WTC11 (cell line): ENCODE measurements around the gene MTA1. TPM values are rescaled to one million over a fixed set of nuclear protein-coding genes. Genes with fewer than 3 reads are reported as not detected.

ENCODE experiments used
- ATAC-seq: fragments of 200-7000 bp; cut with Tn5 transposase; 2 replicates; pipeline ENCODE4 v1.10.0; 2021; ENCODE audit warnings: mild to moderate bottlenecking, moderate library complexity
- CTCF ChIA-PET: fragments of 300-600 bp; sonication (Branson Sonifier 250); formaldehyde crosslinking; loops from one replicate; lab custom pipeline; 2021; ENCODE audit warnings: antibody characterized with exemption; lab: Charles Lee
- POLR2A ChIA-PET: fragments of 350-600 bp; sonication (Branson Sonifier 250); formaldehyde crosslinking; loops from one replicate; lab custom pipeline; 2021; ENCODE audit warnings: antibody characterized with exemption; lab: Charles Lee
- DNase-seq: peaks from one replicate; pipeline ENCODE4 v3.0.0; 2021; ENCODE audit warnings: low spot score
- H3K27ac Mint-ChIP-seq: 2 replicates; pipeline ENCODE4 v1.8.0; 2021; ENCODE audit warnings: mixed read lengths
- H3K27me3 Mint-ChIP-seq: 2 replicates; pipeline ENCODE4 v1.8.0; 2021; ENCODE audit warnings: low read depth, mild to moderate bottlenecking, moderate library complexity, mixed read lengths
- H3K36me3 Mint-ChIP-seq: 2 replicates; pipeline ENCODE4 v1.8.0; 2021; ENCODE audit warnings: mixed read lengths
- H3K4me1 Mint-ChIP-seq: 2 replicates; pipeline ENCODE4 v1.8.0; 2022; ENCODE audit warnings: mixed read lengths
- H3K4me3 Mint-ChIP-seq: 2 replicates; pipeline ENCODE4 v1.8.0; 2021; ENCODE audit warnings: mild to moderate bottlenecking, moderate library complexity, mixed read lengths
- H3K9me3 Mint-ChIP-seq: 2 replicates; pipeline ENCODE4 v1.8.0; 2021; ENCODE audit warnings: mixed read lengths
- CREB1 ChIP-seq: sonication (generic); formaldehyde crosslinking; IDR thresholded peaks from 2 replicates; pipeline ENCODE4 v1.8.0; 2023; ENCODE audit warnings: mild to moderate bottlenecking, missing genetic modification reagents
- ELF4 ChIP-seq: sonication (generic); formaldehyde crosslinking; IDR thresholded peaks from 2 replicates; pipeline ENCODE4 v1.8.1; 2022; ENCODE audit warnings: low read depth, mild to moderate bottlenecking, moderate library complexity, missing genetic modification reagents
- ESRRA ChIP-seq: sonication (generic); formaldehyde crosslinking; IDR thresholded peaks from 2 replicates; pipeline ENCODE4 v1.8.1; 2022; ENCODE audit warnings: mild to moderate bottlenecking, missing genetic modification reagents, borderline replicate concordance
- FOXJ3 ChIP-seq: sonication (generic); formaldehyde crosslinking; IDR thresholded peaks from 2 replicates; pipeline ENCODE4 v1.9.0; 2021; ENCODE audit warnings: missing genetic modification reagents, mild to moderate bottlenecking, borderline replicate concordance
- MXD4 ChIP-seq: fragments of 250-450 bp; sonication (Bioruptor Pico); IDR thresholded peaks from 2 replicates; pipeline ENCODE4 v1.8.0; 2021; ENCODE audit warnings: mild to moderate bottlenecking, moderate library complexity, borderline replicate concordance
- NR2C2 ChIP-seq: sonication (generic); formaldehyde crosslinking; IDR thresholded peaks from 2 replicates; pipeline ENCODE4 v1.8.0; 2022; ENCODE audit warnings: mild to moderate bottlenecking, missing genetic modification reagents
- SP1 ChIP-seq: sonication (generic); formaldehyde crosslinking; conservative IDR thresholded peaks from 2 replicates; pipeline ENCODE4 v1.8.1; 2022; ENCODE audit warnings: missing genetic modification reagents
- TEAD1 ChIP-seq: sonication (generic); formaldehyde crosslinking; IDR thresholded peaks from 2 replicates; pipeline ENCODE4 v1.8.0; 2022; ENCODE audit warnings: mild to moderate bottlenecking, missing genetic modification reagents
- TP53 ChIP-seq: sonication (generic); formaldehyde crosslinking; IDR thresholded peaks from 2 replicates; pipeline ENCODE4 v1.8.1; 2023; ENCODE audit warnings: mild to moderate bottlenecking, missing genetic modification reagents
- ZNF219 ChIP-seq: sonication (generic); formaldehyde crosslinking; IDR thresholded peaks from 2 replicates; pipeline ENCODE4 v1.8.0; 2023; ENCODE audit warnings: missing genetic modification reagents, mild to moderate bottlenecking, borderline replicate concordance
- ZNF263 ChIP-seq: sonication (generic); formaldehyde crosslinking; IDR thresholded peaks from 2 replicates; pipeline ENCODE4 v1.8.1; 2022; ENCODE audit warnings: low read depth, mild to moderate bottlenecking, moderate library complexity, missing genetic modification reagents
- ZNF423 ChIP-seq: fragments of 250-450 bp; sonication (Bioruptor Pico); IDR thresholded peaks from 2 replicates; pipeline ENCODE4 v2.1.2; 2022; ENCODE audit warnings: mild to moderate bottlenecking, moderate library complexity
- total RNA-seq: library from RNA; stranded (reverse); gene quantifications from 3 replicates; pipeline ENCODE4 v1.2.3, GENCODE V29; 2021
- TF ChIP-seq, protein P1 (sequence below): sonication (generic); formaldehyde crosslinking; IDR thresholded peaks from 2 replicates; pipeline ENCODE4 v1.8.1; 2023; ENCODE audit warnings: mild to moderate bottlenecking, missing genetic modification reagents
- TF ChIP-seq, protein P2 (sequence below): sonication (generic); formaldehyde crosslinking; IDR thresholded peaks from 2 replicates; pipeline ENCODE4 v1.8.1; 2022; ENCODE audit warnings: low read depth, mild to moderate bottlenecking, moderate library complexity, missing genetic modification reagents, borderline replicate concordance
- TF ChIP-seq, protein P3 (sequence below): sonication (generic); formaldehyde crosslinking; IDR thresholded peaks from 2 replicates; pipeline ENCODE4 v1.8.0; 2022; ENCODE audit warnings: mild to moderate bottlenecking, missing genetic modification reagents
- TF ChIP-seq, protein P4 (sequence below): sonication (generic); formaldehyde crosslinking; conservative IDR thresholded peaks from 2 replicates; pipeline ENCODE4 v1.8.1; 2022; ENCODE audit warnings: mild to moderate bottlenecking, missing genetic modification reagents
- TF ChIP-seq, protein P5 (sequence below): fragments of 250-450 bp; sonication (Bioruptor Pico); IDR thresholded peaks from 2 replicates; pipeline ENCODE4 v1.9.0; 2021; ENCODE audit warnings: mild to moderate bottlenecking
- TF ChIP-seq, protein P6 (sequence below): sonication (generic); formaldehyde crosslinking; IDR thresholded peaks from 2 replicates; pipeline ENCODE4 v1.8.0; 2022; ENCODE audit warnings: mild to moderate bottlenecking, missing genetic modification reagents
- TF ChIP-seq, protein P7 (sequence below): fragments of 200-600 bp; IDR thresholded peaks from 2 replicates; pipeline ENCODE4 v1.8.0; 2022; ENCODE audit warnings: antibody characterized with exemption
- TF ChIP-seq, protein P8 (sequence below): fragments of 250-450 bp; sonication (Bioruptor Pico); conservative IDR thresholded peaks from 2 replicates; pipeline ENCODE4 v1.9.0; 2021; ENCODE audit warnings: mild to moderate bottlenecking

The MTA1 gene
- total RNA-seq, 1 experiment from 2014 or later, result 279 TPM

DNA sequence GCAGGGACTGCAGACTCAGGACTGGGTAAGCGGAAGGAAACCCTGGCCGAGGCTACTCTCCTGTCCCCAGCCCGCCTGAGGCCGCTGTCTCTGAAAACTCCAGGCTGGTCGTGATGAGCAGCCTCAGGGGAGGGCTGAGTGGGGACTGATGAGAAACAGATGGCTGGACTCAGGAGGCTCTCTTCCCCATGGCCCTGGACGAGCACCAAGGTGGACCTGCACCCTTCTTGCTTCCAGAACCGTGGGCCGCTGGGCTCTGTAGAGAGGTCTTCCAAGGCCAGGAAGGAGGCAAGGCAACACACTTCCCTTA, 20.2 kb upstream of the MTA1 start (continued):
- TF ChIP-seq, protein P1, sequence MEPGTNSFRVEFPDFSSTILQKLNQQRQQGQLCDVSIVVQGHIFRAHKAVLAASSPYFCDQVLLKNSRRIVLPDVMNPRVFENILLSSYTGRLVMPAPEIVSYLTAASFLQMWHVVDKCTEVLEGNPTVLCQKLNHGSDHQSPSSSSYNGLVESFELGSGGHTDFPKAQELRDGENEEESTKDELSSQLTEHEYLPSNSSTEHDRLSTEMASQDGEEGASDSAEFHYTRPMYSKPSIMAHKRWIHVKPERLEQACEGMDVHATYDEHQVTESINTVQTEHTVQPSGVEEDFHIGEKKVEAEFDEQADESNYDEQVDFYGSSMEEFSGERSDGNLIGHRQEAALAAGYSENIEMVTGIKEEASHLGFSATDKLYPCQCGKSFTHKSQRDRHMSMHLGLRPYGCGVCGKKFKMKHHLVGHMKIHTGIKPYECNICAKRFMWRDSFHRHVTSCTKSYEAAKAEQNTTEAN (CRISPR knock-in tag), result no peak
- TF ChIP-seq, all 79 proteins: peak for 0

DNA sequence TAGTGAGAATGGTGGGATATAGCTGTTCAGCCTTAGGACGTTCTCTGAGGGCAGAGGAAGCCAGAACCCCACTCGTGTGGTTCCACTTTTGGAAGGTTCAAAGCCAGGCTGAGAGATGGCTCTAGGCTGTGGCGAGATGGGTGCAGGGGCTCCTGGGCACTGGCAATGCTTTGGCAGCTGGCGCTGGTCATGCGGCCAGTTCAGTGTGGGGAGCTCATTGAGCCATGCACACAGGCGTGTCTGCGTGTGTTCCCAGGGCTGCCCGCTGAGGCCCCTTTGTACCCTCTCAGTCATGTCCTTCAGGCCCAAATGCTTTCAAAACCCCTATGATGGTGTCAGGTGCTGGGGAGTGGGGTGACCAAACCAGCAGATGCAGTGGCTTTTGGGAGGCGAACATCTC, 19.6 kb upstream of the MTA1 start:
- ChIA-PET POLR2A (no interaction called here), CTCF (interaction anchor here (0.8 kb wide), 1 partner anchor 81 kb away, joined by 4 read pairs; no protein-coding TSS in a partner anchor)
- DNase-seq (no peak), ATAC-seq (no peak)
- no peak overlapping the region for H3K27ac Mint-ChIP-seq
- H3K27me3 Mint-ChIP-seq, result peaks cover 64% of the 10 kb centered on the region
- peaks cover 44% of the 10 kb centered on the region for H3K9me3 Mint-ChIP-seq
- peaks cover 51% of the 10 kb centered on the region for H3K36me3 Mint-ChIP-seq
- no peak overlapping the region for H3K4me3 Mint-ChIP-seq
- TF ChIP-seq ZNF263 (CRISPR knock-in tag), result no peak
- no peak for TF ChIP-seq ZNF219 (CRISPR knock-in tag)
- TF ChIP-seq, protein P2, sequence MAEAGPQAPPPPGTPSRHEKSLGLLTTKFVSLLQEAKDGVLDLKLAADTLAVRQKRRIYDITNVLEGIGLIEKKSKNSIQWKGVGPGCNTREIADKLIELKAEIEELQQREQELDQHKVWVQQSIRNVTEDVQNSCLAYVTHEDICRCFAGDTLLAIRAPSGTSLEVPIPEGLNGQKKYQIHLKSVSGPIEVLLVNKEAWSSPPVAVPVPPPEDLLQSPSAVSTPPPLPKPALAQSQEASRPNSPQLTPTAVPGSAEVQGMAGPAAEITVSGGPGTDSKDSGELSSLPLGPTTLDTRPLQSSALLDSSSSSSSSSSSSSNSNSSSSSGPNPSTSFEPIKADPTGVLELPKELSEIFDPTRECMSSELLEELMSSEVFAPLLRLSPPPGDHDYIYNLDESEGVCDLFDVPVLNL, result no peak
- no peak for TF ChIP-seq ELF4 (CRISPR knock-in tag)
- no peak for TF ChIP-seq NR2C2
- no peak for TF ChIP-seq FOXJ3 (CRISPR knock-in tag)
- TF ChIP-seq TEAD1 (CRISPR knock-in tag), result no peak
- TF ChIP-seq, protein P3, sequence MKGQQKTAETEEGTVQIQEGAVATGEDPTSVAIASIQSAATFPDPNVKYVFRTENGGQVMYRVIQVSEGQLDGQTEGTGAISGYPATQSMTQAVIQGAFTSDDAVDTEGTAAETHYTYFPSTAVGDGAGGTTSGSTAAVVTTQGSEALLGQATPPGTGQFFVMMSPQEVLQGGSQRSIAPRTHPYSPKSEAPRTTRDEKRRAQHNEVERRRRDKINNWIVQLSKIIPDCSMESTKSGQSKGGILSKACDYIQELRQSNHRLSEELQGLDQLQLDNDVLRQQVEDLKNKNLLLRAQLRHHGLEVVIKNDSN (CRISPR knock-in tag), result no peak
- TF ChIP-seq ZNF423 (CRISPR knock-in tag), result no peak
- TF ChIP-seq, all 79 proteins: peak for 0
- H3K4me1 Mint-ChIP-seq, result no peaks in the 10 kb centered on the region

DNA sequence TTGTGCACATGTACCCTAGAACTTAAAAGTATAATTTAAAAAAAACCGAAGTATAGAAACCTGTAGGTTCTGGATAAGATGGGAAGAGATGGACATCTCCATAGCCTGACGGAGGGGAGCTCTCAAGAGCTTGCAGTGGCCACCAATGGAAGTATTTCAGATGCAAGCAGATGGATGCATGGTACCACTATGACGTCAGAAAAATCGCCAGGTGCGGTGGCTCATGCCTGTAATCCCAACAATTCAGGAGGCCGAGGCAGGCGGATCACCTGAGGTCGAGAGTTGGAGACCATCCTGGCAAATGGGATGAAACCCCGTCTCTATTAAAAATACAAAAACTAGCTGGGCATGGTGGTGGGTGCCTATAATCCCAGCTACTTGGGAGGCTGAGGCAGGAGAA, 17.9 kb upstream of the MTA1 start:
- peaks cover 81% of the 10 kb centered on the region for H3K27me3 Mint-ChIP-seq
- POLR2A ChIA-PET, result no interaction called here
- TF ChIP-seq, protein P4, sequence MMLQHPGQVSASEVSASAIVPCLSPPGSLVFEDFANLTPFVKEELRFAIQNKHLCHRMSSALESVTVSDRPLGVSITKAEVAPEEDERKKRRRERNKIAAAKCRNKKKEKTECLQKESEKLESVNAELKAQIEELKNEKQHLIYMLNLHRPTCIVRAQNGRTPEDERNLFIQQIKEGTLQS (CRISPR knock-in tag), result no peak
- TF ChIP-seq MXD4 (CRISPR knock-in tag) (no peak), TP53 (CRISPR knock-in tag) (no peak), ESRRA (CRISPR knock-in tag) (no peak), SP1 (no peak), CREB1 (CRISPR knock-in tag) (no peak)
- TF ChIP-seq, protein P5, sequence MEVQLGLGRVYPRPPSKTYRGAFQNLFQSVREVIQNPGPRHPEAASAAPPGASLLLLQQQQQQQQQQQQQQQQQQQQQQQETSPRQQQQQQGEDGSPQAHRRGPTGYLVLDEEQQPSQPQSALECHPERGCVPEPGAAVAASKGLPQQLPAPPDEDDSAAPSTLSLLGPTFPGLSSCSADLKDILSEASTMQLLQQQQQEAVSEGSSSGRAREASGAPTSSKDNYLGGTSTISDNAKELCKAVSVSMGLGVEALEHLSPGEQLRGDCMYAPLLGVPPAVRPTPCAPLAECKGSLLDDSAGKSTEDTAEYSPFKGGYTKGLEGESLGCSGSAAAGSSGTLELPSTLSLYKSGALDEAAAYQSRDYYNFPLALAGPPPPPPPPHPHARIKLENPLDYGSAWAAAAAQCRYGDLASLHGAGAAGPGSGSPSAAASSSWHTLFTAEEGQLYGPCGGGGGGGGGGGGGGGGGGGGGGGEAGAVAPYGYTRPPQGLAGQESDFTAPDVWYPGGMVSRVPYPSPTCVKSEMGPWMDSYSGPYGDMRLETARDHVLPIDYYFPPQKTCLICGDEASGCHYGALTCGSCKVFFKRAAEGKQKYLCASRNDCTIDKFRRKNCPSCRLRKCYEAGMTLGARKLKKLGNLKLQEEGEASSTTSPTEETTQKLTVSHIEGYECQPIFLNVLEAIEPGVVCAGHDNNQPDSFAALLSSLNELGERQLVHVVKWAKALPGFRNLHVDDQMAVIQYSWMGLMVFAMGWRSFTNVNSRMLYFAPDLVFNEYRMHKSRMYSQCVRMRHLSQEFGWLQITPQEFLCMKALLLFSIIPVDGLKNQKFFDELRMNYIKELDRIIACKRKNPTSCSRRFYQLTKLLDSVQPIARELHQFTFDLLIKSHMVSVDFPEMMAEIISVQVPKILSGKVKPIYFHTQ, result no peak
- TF ChIP-seq, protein P6, sequence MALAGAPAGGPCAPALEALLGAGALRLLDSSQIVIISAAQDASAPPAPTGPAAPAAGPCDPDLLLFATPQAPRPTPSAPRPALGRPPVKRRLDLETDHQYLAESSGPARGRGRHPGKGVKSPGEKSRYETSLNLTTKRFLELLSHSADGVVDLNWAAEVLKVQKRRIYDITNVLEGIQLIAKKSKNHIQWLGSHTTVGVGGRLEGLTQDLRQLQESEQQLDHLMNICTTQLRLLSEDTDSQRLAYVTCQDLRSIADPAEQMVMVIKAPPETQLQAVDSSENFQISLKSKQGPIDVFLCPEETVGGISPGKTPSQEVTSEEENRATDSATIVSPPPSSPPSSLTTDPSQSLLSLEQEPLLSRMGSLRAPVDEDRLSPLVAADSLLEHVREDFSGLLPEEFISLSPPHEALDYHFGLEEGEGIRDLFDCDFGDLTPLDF, result no peak
- TF ChIP-seq, protein P7, sequence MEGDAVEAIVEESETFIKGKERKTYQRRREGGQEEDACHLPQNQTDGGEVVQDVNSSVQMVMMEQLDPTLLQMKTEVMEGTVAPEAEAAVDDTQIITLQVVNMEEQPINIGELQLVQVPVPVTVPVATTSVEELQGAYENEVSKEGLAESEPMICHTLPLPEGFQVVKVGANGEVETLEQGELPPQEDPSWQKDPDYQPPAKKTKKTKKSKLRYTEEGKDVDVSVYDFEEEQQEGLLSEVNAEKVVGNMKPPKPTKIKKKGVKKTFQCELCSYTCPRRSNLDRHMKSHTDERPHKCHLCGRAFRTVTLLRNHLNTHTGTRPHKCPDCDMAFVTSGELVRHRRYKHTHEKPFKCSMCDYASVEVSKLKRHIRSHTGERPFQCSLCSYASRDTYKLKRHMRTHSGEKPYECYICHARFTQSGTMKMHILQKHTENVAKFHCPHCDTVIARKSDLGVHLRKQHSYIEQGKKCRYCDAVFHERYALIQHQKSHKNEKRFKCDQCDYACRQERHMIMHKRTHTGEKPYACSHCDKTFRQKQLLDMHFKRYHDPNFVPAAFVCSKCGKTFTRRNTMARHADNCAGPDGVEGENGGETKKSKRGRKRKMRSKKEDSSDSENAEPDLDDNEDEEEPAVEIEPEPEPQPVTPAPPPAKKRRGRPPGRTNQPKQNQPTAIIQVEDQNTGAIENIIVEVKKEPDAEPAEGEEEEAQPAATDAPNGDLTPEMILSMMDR, result no peak
- TF ChIP-seq, protein P2, result no peak
- TF ChIP-seq, protein P8, sequence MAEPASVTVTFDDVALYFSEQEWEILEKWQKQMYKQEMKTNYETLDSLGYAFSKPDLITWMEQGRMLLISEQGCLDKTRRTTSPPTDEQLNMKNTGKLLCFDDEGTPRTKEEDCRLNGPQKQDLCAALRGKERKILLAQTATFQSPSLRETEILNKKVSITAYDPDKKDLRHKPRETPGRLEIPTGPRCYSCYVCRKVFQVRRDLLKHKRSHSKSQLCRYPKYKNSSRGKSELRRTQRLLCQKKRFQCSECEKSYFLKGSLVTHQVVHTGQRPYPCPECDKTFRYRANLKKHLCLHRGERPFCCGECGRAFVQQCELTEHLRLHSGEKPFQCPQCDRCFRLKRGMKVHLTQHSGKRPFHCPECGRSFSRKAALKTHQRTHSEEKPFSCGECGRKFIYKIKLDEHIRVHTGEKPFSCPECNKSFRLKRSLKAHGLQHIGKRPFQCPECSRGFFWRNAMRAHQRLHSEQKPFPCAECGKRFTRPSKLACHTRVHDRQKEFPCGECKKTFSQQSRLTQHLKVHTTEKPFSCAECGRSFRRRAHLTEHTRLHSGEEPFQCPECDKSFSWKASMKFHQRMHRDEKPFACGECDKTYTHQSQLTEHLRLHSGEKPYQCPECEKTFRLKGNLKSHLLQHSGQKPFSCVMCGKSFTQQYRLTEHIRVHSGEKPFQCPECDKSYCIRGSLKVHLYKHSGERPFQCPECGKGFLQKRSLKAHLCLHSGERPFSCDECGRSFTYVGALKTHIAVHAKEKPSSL, result no peak
- no peaks in the 10 kb centered on the region for H3K4me1 Mint-ChIP-seq
- H3K36me3 Mint-ChIP-seq, result peaks cover 56% of the 10 kb centered on the region
- H3K9me3 Mint-ChIP-seq, result peaks cover 60% of the 10 kb centered on the region
- no peak overlapping the region for H3K27ac Mint-ChIP-seq
- ATAC-seq, result no peak
- CTCF ChIA-PET, result no interaction called here
- H3K4me3 Mint-ChIP-seq, result no peak overlapping the region
- no peak for DNase-seq
